Uterus (tissue), 2 donors: ENCODE data around the gene KCNAB1.

Experiments
- POLR2A ChIP-seq, 2 donors: fragments of 450-650 bp; IDR thresholded peaks; one replicate each; pipeline ENCODE4 v1.6.1; 2016; ENCODE audit warnings: antibody characterized with exemption in 2 of 2, mild to moderate bottlenecking in 1 of 2, moderate library complexity in 1 of 2
- TF ChIP-seq, protein P1 (sequence below), 4 experiments: fragments of 200-600 bp in 2 of 4; fragments of 450-650 bp in 2 of 4; sonication (generic) in 2 of 4; IDR thresholded peaks; one replicate each; pipeline ENCODE4 v1.5.1; 2016 to 2019; ENCODE audit warnings: antibody characterized with exemption in 4 of 4, mild to moderate bottlenecking in 2 of 4, moderate library complexity in 1 of 4

DNA sequence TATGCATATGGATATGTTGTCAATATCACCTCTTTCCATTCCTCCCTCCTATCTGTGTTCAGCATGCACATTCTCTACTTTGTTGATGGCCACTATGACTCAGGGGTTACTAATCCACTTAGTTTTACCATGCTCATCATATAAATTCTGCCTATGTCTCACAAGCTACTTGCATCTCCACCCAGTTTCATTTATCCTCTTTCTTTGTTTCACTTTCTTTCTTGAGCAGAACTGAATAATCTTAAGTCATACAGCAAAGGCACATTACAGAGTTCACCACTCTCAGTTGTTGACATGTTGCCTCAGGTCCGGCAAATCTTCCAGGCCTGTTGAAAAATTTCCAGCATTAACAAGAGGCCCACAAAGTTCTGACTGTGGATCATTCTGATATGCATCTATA, 363.0 kb downstream of the KCNAB1 start:
- TF ChIP-seq, protein P1, sequence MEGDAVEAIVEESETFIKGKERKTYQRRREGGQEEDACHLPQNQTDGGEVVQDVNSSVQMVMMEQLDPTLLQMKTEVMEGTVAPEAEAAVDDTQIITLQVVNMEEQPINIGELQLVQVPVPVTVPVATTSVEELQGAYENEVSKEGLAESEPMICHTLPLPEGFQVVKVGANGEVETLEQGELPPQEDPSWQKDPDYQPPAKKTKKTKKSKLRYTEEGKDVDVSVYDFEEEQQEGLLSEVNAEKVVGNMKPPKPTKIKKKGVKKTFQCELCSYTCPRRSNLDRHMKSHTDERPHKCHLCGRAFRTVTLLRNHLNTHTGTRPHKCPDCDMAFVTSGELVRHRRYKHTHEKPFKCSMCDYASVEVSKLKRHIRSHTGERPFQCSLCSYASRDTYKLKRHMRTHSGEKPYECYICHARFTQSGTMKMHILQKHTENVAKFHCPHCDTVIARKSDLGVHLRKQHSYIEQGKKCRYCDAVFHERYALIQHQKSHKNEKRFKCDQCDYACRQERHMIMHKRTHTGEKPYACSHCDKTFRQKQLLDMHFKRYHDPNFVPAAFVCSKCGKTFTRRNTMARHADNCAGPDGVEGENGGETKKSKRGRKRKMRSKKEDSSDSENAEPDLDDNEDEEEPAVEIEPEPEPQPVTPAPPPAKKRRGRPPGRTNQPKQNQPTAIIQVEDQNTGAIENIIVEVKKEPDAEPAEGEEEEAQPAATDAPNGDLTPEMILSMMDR (IDR thresholded peaks at IDR 0.05): no peak
- TF ChIP-seq POLR2A (IDR thresholded peaks at IDR 0.05): no peak
